ENCODE data around the gene FRY.

DNA sequence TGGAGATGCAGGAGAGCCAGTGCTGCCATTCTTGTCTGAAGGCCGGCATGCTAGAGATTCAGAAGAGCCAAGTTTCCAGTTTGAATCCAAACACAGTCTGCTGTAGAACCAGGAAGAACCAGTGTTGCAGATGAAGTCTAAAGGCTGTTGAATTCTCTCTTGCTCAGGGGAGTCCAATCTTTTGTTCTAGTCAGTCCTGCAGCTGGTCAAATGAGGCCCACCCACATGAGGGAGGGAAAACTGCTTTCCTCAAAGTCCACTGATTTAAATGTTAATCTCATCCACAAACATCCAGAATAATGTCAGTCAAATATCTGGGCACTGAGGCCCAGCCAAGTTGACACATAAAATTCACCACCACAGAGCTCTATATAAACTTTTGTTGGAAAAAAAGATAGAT is 136.6 kb downstream of the FRY start:
- no peak for TF ChIP-seq POLR2AphosphoS5 (IDR thresholded peaks at IDR 0.05; ENCODE audit: borderline replicate concordance, low read depth, low read length)
- no peak for TF ChIP-seq FOXP2 (optimal IDR thresholded peaks at IDR 0.05; ENCODE audit: control extremely low read depth, extremely low read length, insufficient read depth)
